Astrocyte of the cerebellum (primary cell): ENCODE results near the gene LSP1.

ENCODE experiments used
- DNase-seq: peaks from one replicate; pipeline ENCODE4 v3.0.0-alpha.2; 2011; ENCODE audit warnings: low read depth
- H3K4me3 ChIP-seq: 2 replicates; pipeline ENCODE4 v1.5.1; 2011; ENCODE audit warnings: mild to moderate bottlenecking, low read depth, low read length, moderate library complexity
- CTCF ChIP-seq: IDR thresholded peaks from 2 replicates; pipeline ENCODE4 v1.5.1; 2012; ENCODE audit warnings: low read length, low read depth, moderate library complexity, mild to moderate bottlenecking; ENCODE audit errors: missing control alignments
- in situ Hi-C: cut with HindIII; loops from 2 replicates; pipeline ENCODE4 v1.10.0; 2017; ENCODE audit warnings: low sequenced_read_pairs

LSP1 gene

GRCh38 chr11:1934335-1935155, 81.7 kb downstream of the LSP1 start:
- DNase-seq, result no peak
- no peak overlapping the region for H3K4me3 ChIP-seq
- in situ Hi-C loops, result no loop called here
- no peak for TF ChIP-seq CTCF

GRCh38 chr11:1935156-1936071, 82.5 kb downstream of the LSP1 start:
- in situ Hi-C loops, result no loop called here
- H3K4me3 ChIP-seq, result no peak overlapping the region
- no peak for TF ChIP-seq CTCF
- DNase-seq, result no peak

- no peak overlapping the region for H3K4me3 ChIP-seq
- no peak for TF ChIP-seq CTCF
- in situ Hi-C loops, result no loop called here
- DNase-seq, result no peak
Observed at GRCh38 chr11:1936072-1936780, 83.3 kb downstream of the LSP1 start.

- DNase-seq, result no peak
- in situ Hi-C loops, result no loop called here
- no peak overlapping the region for H3K4me3 ChIP-seq
- no peak for TF ChIP-seq CTCF
Observed at GRCh38 chr11:1936781-1937615, 84.1 kb downstream of the LSP1 start.

- TF ChIP-seq CTCF, result no peak
- no peak for DNase-seq
- in situ Hi-C loops, result no loop called here
- no peak overlapping the region for H3K4me3 ChIP-seq
Observed at GRCh38 chr11:1937616-1938342, 84.9 kb downstream of the LSP1 start.
